Neuronal stem cell (in vitro differentiated cells): ENCODE data around the gene ZNF669.
"Not testable (repeated sequence)": the region's sequence is repeated elsewhere in the genome, so short reads cannot be mapped to it uniquely, and the experiment has no call there.

Experiments
- DNase-seq: peaks from one replicate; pipeline ENCODE4 v3.0.0-alpha.2; 2013; ENCODE audit warnings: low spot score
- H2AFZ ChIP-seq: one replicate; pipeline ENCODE4 v1.6.1; 2013; ENCODE audit warnings: mild to moderate bottlenecking, low read length, inconsistent platforms
- H2AK5ac ChIP-seq: 2 replicates; pipeline ENCODE4 v1.6.1; 2013; ENCODE audit warnings: low read depth, mild to moderate bottlenecking, inconsistent platforms, low read length, moderate library complexity, mixed read lengths
- H2BK120ac ChIP-seq: 2 replicates; pipeline ENCODE4 v1.6.1; 2013; ENCODE audit warnings: low read depth, mild to moderate bottlenecking, inconsistent platforms, low read length, moderate library complexity, mixed read lengths
- H2BK12ac ChIP-seq: one replicate; pipeline ENCODE4 v1.6.1; 2013; ENCODE audit warnings: low read length, inconsistent platforms
- H2BK15ac ChIP-seq: 2 replicates; pipeline ENCODE4 v1.6.1; 2013; ENCODE audit warnings: mild to moderate bottlenecking, low read length, inconsistent platforms, mixed read lengths
- H2BK5ac ChIP-seq: one replicate; pipeline ENCODE4 v1.6.1; 2013; ENCODE audit warnings: inconsistent platforms, mild to moderate bottlenecking, low read length, moderate library complexity
- H3K14ac ChIP-seq: one replicate; pipeline ENCODE4 v1.6.1; 2013; ENCODE audit warnings: low read length, inconsistent platforms
- H3K18ac ChIP-seq: 2 replicates; pipeline ENCODE4 v1.6.1; 2013; ENCODE audit warnings: low read length, inconsistent platforms
- H3K23ac ChIP-seq: 2 replicates; pipeline ENCODE4 v1.6.1; 2013; ENCODE audit warnings: low read depth, mild to moderate bottlenecking, mixed read lengths, low read length, inconsistent platforms; ENCODE audit not compliant: poor library complexity
- H3K27ac ChIP-seq: replicated peaks from 3 replicates; pipeline ENCODE4 v1.5.1; 2013; ENCODE audit warnings: low read length, inconsistent platforms
- H3K27me3 ChIP-seq, 3 experiments: 2 replicates each; pipeline ENCODE4 v1.6.1; 2013; ENCODE audit warnings: low read length in 3 of 3, mild to moderate bottlenecking in 2 of 3, inconsistent platforms in 1 of 3, low read depth in 1 of 3, mixed read lengths in 1 of 3, moderate library complexity in 1 of 3; ENCODE audit not compliant: control insufficient read depth in 3 of 3, insufficient read depth in 3 of 3
- H3K36me3 ChIP-seq, 2 donors: replicated peaks in 1 of 2; 2 replicates each; pipeline ENCODE4 v1.6.1; 2013; ENCODE audit warnings: low read length in 2 of 2; ENCODE audit not compliant: control insufficient read depth in 2 of 2, insufficient read depth in 2 of 2
- H3K4ac ChIP-seq: 2 replicates; pipeline ENCODE4 v1.6.1; 2013; ENCODE audit warnings: inconsistent platforms, mild to moderate bottlenecking, low read length, moderate library complexity
- H3K4me1 ChIP-seq, 2 donors: 1 replicate in 1 of 2; 2 replicates in 1 of 2; pipeline ENCODE4 v1.6.1; 2013; ENCODE audit warnings: low read length in 2 of 2, low read depth in 1 of 2; ENCODE audit not compliant: control insufficient read depth in 2 of 2, insufficient read depth in 1 of 2
- H3K4me2 ChIP-seq: one replicate; pipeline ENCODE4 v1.6.1; 2013; ENCODE audit warnings: mild to moderate bottlenecking, low read length, inconsistent platforms; ENCODE audit not compliant: insufficient read depth, poor library complexity, severe bottlenecking
- H3K4me3 ChIP-seq, 2 donors: 2 replicates each; pipeline ENCODE4 v1.5.1; 2013; ENCODE audit warnings: low read length in 2 of 2, mild to moderate bottlenecking in 2 of 2, inconsistent platforms in 1 of 2, moderate library complexity in 1 of 2
- H3K79me1 ChIP-seq: one replicate; pipeline ENCODE4 v1.6.1; 2013; ENCODE audit warnings: low read depth, mild to moderate bottlenecking, inconsistent platforms, low read length, moderate library complexity
- H3K9ac ChIP-seq: one replicate; pipeline ENCODE4 v1.6.1; 2013; ENCODE audit warnings: mild to moderate bottlenecking, low read depth, low read length, inconsistent platforms; ENCODE audit not compliant: poor library complexity
- H3K9me3 ChIP-seq, 2 donors: replicated peaks in 1 of 2; 2 replicates each; pipeline versions ENCODE3 to v1.6.1; 2013; ENCODE audit warnings: low read length in 2 of 2, mild to moderate bottlenecking in 2 of 2, inconsistent platforms in 1 of 2, low read depth in 1 of 2, mixed read lengths in 1 of 2, moderate library complexity in 1 of 2; ENCODE audit not compliant: control insufficient read depth in 2 of 2, insufficient read depth in 1 of 2
- H4K8ac ChIP-seq: one replicate; pipeline ENCODE4 v1.6.1; 2013; ENCODE audit warnings: low read depth, mild to moderate bottlenecking, inconsistent platforms, low read length, moderate library complexity
- H4K91ac ChIP-seq: one replicate; pipeline ENCODE4 v1.6.1; 2013; ENCODE audit warnings: low read length, low read depth, mild to moderate bottlenecking, inconsistent platforms; ENCODE audit not compliant: poor library complexity
- WGBS, 2 donors: extraction: QIAGEN DNeasy Blood & Tissue Kit; methylation state at CpG; one replicate each; pipeline ENCODE4 v1.1.7; 2013; ENCODE audit warnings: missing lambda C conversion rate in 2 of 2, mixed read lengths in 1 of 2; ENCODE audit not compliant: insufficient read length in 2 of 2, insufficient replicate concordance in 1 of 2; ENCODE audit errors: extremely low coverage in 2 of 2; 5-methylcytosine and 5-hydroxymethylcytosine counted together

ZNF669 gene

DNA sequence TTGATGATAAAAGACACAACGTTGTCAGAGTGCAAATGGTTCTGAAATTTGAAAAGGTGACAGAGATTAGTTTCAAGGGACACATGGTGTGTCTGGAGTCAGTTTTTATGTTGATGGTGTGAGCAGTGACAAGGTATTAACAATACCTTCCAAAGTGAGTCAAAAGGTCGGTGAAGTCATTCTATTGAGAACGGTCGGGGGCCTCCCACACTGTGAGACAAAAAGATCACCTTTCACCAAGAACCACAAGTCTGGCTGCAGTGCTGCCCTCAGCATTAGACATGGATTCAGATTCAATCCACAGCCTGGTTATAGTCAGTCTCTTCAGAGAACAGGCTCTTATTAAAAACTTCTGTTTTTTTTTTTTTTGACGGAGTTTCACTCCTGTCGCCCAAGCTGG, 41.1 kb upstream of the ZNF669 start:
- Histone ChIP-seq H3K79me1 (no peaks in the 10 kb centered on the region), H3K36me3 (peaks cover 18 to 63% of the 10 kb centered on the region in 2 donors), H3K14ac (no peak overlapping the region), H3K9me3 (peaks cover 42 to 92% of the 10 kb centered on the region in 2 donors), H3K4ac (no peak overlapping the region), H4K91ac (no peak overlapping the region), H3K23ac (no peak overlapping the region), H2AFZ (no peak overlapping the region), H3K9ac (no peak overlapping the region), H4K8ac (no peak overlapping the region), H3K4me2 (no peak overlapping the region), H3K27me3 (no peaks in the 10 kb centered on the region), H2BK12ac (no peak overlapping the region), H2BK120ac (no peak overlapping the region), H3K18ac (no peak overlapping the region), H2BK5ac (no peak overlapping the region), H3K4me1 (no peaks in the 10 kb centered on the region), H3K27ac (no peak overlapping the region), H2AK5ac (no peak overlapping the region), H2BK15ac (no peak overlapping the region), H3K4me3 (no peak overlapping the region)
- DNase-seq: no peak
- no CpG with 5 or more reads among the region's 6 CpGs for WGBS, 2 donors

DNA sequence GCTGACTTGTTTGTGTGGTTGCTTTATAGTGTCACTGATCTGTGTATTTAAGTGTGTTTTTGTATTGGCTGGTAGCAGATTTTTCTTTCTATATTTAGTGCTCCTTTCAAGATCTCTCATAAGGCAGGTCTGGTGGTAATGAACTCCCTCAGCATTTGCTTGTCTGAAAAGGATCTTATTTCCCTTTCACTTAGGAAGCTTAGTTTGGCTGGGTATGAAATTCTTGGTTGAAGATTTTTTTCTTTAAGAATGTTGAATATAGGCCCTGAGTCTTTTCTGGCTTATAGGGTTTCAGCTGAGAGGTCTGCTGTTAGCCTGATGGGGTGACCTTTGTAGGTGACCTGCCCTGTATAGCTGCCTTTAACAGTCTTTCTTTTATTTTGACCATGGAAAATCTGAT, 35.4 kb upstream of the ZNF669 start:
- not testable (repeated sequence) for H3K27me3 ChIP-seq, H3K23ac ChIP-seq, H2AFZ ChIP-seq, H3K4me2 ChIP-seq, DNase-seq, H4K91ac ChIP-seq, H3K4ac ChIP-seq, H3K4me1 ChIP-seq, H2BK120ac ChIP-seq, H2BK12ac ChIP-seq, H3K18ac ChIP-seq, H3K79me1 ChIP-seq, H3K9ac ChIP-seq, H3K14ac ChIP-seq, H3K4me3 ChIP-seq, H2AK5ac ChIP-seq, H3K27ac ChIP-seq, H2BK15ac ChIP-seq, H4K8ac ChIP-seq, H2BK5ac ChIP-seq
- peaks cover 11 to 20% of the 10 kb centered on the region in 2 donors for H3K36me3 ChIP-seq
- H3K9me3 ChIP-seq: peaks cover 22 to 62% of the 10 kb centered on the region in 2 donors

DNA sequence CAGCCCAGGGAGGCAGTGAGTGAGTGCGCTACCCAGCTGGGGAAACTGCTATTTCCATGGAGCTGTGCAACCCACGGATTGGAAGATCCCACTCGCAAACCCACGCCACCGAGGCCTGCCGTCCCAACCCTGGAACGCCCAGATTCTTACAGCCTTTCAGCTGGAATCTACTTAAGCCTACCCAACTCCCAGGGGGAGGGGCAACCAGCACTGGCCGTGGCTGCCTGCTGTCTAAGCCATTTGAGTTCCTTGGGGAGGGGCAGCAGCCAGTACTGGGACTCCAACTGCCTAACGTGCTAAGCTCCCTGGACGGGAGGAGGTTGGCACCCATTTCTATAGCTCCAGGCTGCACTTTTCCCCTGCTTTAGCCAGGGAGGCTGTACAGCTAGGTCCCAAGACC, 27.1 kb upstream of the ZNF669 start:
- no peak overlapping the region for H2BK12ac ChIP-seq
- H2AK5ac ChIP-seq: no peak overlapping the region
- no peak overlapping the region for H4K91ac ChIP-seq
- no peak overlapping the region for H3K9ac ChIP-seq
- H2BK5ac ChIP-seq: no peak overlapping the region
- H3K14ac ChIP-seq: no peak overlapping the region
- no peak overlapping the region for H3K4ac ChIP-seq
- peaks cover 6% of the 10 kb centered on the region for H3K79me1 ChIP-seq
- H2AFZ ChIP-seq: no peak overlapping the region
- no peak overlapping the region for H3K27ac ChIP-seq
- WGBS, 2 donors: no CpG with 5 or more reads among the region's 10 CpGs
- DNase-seq: no peak
- no peak overlapping the region for H3K23ac ChIP-seq
- no peak overlapping the region for H2BK120ac ChIP-seq
- no peak overlapping the region for H3K18ac ChIP-seq
- H3K36me3 ChIP-seq: peaks cover 12 to 15% of the 10 kb centered on the region in 2 donors
- peak overlapping the region in 1 of 2 donors; percentile 0 for H3K4me3 ChIP-seq
- no peak overlapping the region for H4K8ac ChIP-seq
- H3K4me1 ChIP-seq: no peaks in the 10 kb centered on the region
- H2BK15ac ChIP-seq: no peak overlapping the region
- no peak overlapping the region for H3K4me2 ChIP-seq
- peaks cover 15 to 22% of the 10 kb centered on the region in 2 donors for H3K9me3 ChIP-seq
- no peaks in the 10 kb centered on the region for H3K27me3 ChIP-seq

DNA sequence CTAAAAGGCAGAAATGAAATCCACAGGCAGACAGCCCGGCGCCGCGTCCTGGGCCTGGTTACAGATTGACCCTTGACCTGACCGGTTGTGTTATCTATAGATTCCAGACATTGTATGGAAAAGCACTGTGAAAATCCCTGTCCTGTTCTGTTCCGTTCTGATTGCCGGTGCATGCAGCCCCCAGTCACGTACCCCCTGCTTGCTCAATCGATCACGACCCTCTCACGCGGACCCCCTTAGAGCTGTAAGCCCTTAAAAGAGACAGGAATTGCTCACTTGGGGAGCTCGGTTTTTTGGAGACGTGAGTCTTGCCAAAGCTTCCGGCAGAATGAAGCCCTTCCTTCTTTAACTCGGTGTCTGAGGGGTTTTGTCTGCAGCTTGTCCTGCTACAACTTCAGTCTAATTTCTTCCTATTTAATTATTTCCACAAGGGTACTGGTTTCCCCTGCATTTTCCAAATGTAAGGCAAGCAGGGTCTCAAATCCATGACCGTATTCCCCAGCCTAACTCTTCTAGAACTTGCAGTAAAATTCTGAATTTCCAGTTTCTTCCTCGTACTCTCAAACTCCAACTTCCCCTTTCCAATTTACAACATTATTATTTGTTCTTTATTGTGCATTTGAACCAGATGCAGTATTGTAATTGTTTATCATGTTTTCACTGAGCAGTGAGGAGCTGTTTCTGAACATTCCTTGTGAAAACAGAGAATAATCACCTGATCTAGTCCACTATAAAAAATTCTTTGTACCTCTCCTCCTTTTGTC, 23.5 kb upstream of the ZNF669 start:
- H2AFZ ChIP-seq, H2BK12ac ChIP-seq, H2AK5ac ChIP-seq, H4K91ac ChIP-seq, H2BK5ac ChIP-seq, H3K14ac ChIP-seq, H2BK15ac ChIP-seq, H3K27me3 ChIP-seq, H3K4ac ChIP-seq, H4K8ac ChIP-seq, H3K23ac ChIP-seq, H3K18ac ChIP-seq, H2BK120ac ChIP-seq, H3K9ac ChIP-seq, H3K4me2 ChIP-seq, DNase-seq, H3K79me1 ChIP-seq, H3K27ac ChIP-seq, H3K4me1 ChIP-seq: not testable (repeated sequence)
- Histone ChIP-seq H3K9me3 (peaks cover 15 to 18% of the 10 kb centered on the region in 2 donors), H3K4me3 (peak overlapping the region in 1 of 2 donors; percentile 39), H3K36me3 (peaks cover 12 to 15% of the 10 kb centered on the region in 2 donors)
- WGBS, 2 donors: 100% methylated on average over 1 of the region's 18 CpGs; no CpG with 5 or more reads in 1 of the 2 donors
